Testis (tissue), 5 donors: ENCODE results near the gene TLE3. TPM values are rescaled to one million over a fixed set of nuclear protein-coding genes. Genes with fewer than 3 reads are reported as not detected.

Experiments
- DNase-seq: peaks from one replicate; pipeline ENCODE4 v3.0.0-alpha.2; 2019
- H3K27ac ChIP-seq, 2 donors: fragments of 200-600 bp; sonication (generic); one replicate each; pipeline ENCODE4 v1.5.1; 2019
- H3K27me3 ChIP-seq: fragments of 200-600 bp; sonication (generic); one replicate; pipeline ENCODE4 v1.5.1; 2019
- H3K36me3 ChIP-seq: fragments of 200-600 bp; sonication (generic); one replicate; pipeline ENCODE4 v1.5.1; 2017; ENCODE audit warnings: low read depth; ENCODE audit errors: missing control alignments
- H3K4me1 ChIP-seq: fragments of 200-600 bp; sonication (generic); one replicate; pipeline ENCODE4 v1.5.1; 2019
- H3K4me3 ChIP-seq, 2 donors: fragments of 200-600 bp; sonication (generic); one replicate each; pipeline ENCODE4 v1.5.1; 2017 to 2019
- H3K9me3 ChIP-seq: fragments of 200-600 bp; sonication (generic); one replicate; pipeline ENCODE4 v1.5.1; 2017
- POLR2A ChIP-seq: fragments of 450-650 bp; IDR thresholded peaks from one replicate; pipeline ENCODE4 v1.6.1; 2017; ENCODE audit warnings: antibody characterized with exemption, mild to moderate bottlenecking, moderate library complexity
- WGBS, 2 donors: methylation state at CpG; one replicate each; pipeline ENCODE4 v1.1.5; 2018; 5-methylcytosine and 5-hydroxymethylcytosine counted together
- intact Hi-C: fragments of 100-400 bp; cut with DNase I; formaldehyde crosslinking; loops from one replicate; pipeline ENCODE4 v1.15.1; 2023; ENCODE audit warnings: low total_unique reads
- long read RNA-seq, 2 donors: transcript quantifications; one replicate each; lab custom pipeline, GENCODE V29; 2026
- polyA plus RNA-seq: library from polyadenylated mRNA; stranded (reverse); fragments of 350-450 nt; fragmentation: Illumina TruSeq; extraction: RNeasy Lipid Tissue Mini Kit (QIAGEN cat#74804); gene quantifications from one replicate; pipeline ENCODE4 v1.2.3, GENCODE V29; 2014; ENCODE audit warnings: low read depth, low replicate concordance; ENCODE audit not compliant: insufficient read depth
- total RNA-seq, 2 donors: library from RNA; depleted of rRNA; stranded (reverse); fragments of >200 nt; gene quantifications; one replicate each; pipeline ENCODE4 v1.2.3, GENCODE V29; 2016
- TF ChIP-seq, protein P1 (sequence below), 3 experiments: fragments of 450-650 bp in 2 of 3; fragments of 200-600 bp in 1 of 3; sonication (generic) in 1 of 3; IDR thresholded peaks; one replicate each; pipeline ENCODE4 v1.5.1; 2016 to 2019; ENCODE audit warnings: antibody characterized with exemption in 3 of 3, mild to moderate bottlenecking in 2 of 3, moderate library complexity in 1 of 3

Gene TLE3
- total RNA-seq (100 to 1,000 TPM in 1 of 2 donors, 10 to 100 TPM in 1; 99.5 to 139 TPM), polyA plus RNA-seq (60.5 TPM)
- long read RNA-seq, donor 1, result 0 reads
- long read RNA-seq, donor 2, result 0 reads

DNA sequence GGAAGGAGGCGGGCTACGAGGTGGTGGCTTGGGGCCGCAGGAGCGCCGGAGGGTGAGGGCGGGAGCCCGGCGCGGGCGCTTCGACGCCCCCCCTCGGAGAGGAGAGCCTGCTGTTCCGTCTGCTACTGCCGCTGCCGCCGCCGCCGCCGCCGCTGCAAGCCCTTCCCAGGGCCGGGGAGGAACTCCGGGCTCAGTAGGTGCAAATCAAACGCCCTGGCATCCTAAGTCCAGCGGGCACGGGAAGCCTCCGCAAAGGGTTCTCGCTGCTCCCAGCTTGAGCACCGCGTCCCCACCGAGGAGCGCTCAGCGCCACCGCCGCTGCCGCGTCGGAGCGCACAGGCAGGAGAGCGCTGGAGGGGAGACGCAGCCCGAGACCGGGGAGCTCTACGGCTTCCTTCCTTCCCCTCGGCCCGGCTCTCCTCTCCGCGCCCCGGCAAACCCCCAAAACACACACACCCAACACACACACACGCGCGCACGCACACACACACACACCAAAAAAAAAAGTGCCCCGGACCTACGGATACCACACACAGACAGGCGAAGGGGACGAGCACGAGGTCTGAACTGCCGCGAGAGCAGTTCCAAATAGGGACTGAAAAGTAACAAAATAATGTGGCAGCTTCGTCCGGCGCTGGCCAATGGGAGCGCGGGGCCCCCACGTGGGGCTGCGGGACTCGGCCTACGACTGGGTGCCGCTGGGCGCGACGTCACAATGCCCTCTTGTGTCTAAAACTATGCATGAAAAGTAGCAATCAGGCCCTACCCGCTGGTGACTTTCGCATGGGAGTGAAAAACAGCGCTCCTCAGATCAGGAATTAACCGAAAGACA, at the start of gene TLE3:
Gene TLE3 (minus strand): TSS at position 597 of the 832 bp plus-strand sequence. CDS start 1,119 bp downstream, outside the sequence.
- H3K36me3 ChIP-seq, result no peaks in the 10 kb centered on the region
- no peaks in the 10 kb centered on the region for H3K27me3 ChIP-seq
- intact Hi-C loops, result no loop called here
- peaks cover 62% of the 10 kb centered on the region for H3K4me1 ChIP-seq
- peak within 1 kb of the TSS; percentile 89 to 90 for H3K4me3 ChIP-seq
- H3K9me3 ChIP-seq, result no peaks in the 10 kb centered on the region
- TF ChIP-seq, protein P1, sequence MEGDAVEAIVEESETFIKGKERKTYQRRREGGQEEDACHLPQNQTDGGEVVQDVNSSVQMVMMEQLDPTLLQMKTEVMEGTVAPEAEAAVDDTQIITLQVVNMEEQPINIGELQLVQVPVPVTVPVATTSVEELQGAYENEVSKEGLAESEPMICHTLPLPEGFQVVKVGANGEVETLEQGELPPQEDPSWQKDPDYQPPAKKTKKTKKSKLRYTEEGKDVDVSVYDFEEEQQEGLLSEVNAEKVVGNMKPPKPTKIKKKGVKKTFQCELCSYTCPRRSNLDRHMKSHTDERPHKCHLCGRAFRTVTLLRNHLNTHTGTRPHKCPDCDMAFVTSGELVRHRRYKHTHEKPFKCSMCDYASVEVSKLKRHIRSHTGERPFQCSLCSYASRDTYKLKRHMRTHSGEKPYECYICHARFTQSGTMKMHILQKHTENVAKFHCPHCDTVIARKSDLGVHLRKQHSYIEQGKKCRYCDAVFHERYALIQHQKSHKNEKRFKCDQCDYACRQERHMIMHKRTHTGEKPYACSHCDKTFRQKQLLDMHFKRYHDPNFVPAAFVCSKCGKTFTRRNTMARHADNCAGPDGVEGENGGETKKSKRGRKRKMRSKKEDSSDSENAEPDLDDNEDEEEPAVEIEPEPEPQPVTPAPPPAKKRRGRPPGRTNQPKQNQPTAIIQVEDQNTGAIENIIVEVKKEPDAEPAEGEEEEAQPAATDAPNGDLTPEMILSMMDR (IDR thresholded peaks at IDR 0.05), result peak in 1 of 3 experiments; percentile 33
- TF ChIP-seq POLR2A, result peak; percentile 86
- DNase-seq, result peak; percentile 100
- 0% methylated on average over 28 to 59 of the region's 77 CpGs for WGBS, 2 donors
- peak within 1 kb of the TSS; percentile 86 to 99 for H3K27ac ChIP-seq

DNA sequence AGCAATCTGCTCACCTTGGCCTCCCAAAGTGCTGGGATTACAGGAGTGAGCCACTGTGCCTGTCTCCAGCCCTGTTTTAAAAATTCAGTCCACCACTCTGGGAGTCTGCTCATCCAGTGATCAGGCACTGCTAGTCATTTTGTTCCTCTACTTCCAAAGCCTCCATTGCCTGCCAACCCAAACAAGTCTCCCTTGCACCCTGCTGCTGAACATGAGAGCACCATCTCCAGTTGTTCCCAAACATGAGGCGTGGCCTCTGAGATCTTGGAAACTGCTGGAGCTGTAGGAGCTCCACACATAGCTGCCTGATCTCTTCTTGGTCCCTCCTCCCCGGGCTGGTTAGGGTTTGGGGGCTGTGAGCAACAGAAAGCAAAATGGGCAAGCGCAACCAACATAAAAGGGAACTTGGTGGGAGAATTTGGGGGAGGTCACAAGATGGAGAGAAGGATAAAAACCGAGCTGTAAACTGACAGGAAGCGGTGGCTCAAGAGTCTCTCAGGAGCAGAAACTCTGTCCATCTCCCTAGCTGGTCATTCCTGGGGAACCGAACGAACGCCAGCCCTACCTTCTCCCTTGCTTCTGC, 49.6 kb upstream of the TLE3 start:
- no peaks in the 10 kb centered on the region for H3K27me3 ChIP-seq
- intact Hi-C loops, result no loop called here
- no peak overlapping the region for H3K4me3 ChIP-seq
- DNase-seq, result no peak
- TF ChIP-seq, protein P1 (IDR thresholded peaks at IDR 0.05), result no peak
- no peak for TF ChIP-seq POLR2A
- H3K36me3 ChIP-seq, result no peaks in the 10 kb centered on the region
- WGBS, 2 donors, result 76 to 82% methylated on average over 8 of the region's 8 CpGs
- H3K4me1 ChIP-seq, result peaks cover 4% of the 10 kb centered on the region
- H3K27ac ChIP-seq, result no peak overlapping the region
- no peaks in the 10 kb centered on the region for H3K9me3 ChIP-seq

DNA sequence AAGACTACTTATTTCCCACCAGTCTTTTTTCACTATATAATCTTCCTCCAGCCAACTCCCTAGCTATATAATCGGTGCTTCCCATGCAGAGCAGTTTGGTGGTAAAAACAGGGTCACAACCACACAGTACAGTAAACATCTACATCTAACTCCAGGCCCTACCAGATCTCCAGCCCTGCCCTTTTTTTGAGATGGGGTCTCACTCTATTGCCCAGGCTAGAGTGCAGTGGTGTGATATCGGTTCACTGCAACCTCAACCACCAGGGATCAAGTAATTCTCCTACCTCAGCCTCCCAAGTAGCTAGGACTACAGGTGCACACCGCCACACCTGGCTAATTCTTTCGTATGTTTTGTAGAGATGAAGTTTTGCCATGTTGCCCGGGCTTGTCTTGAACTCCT, 49.1 kb upstream of the TLE3 start:
- H3K27ac ChIP-seq, result no peak overlapping the region
- H3K9me3 ChIP-seq, result no peaks in the 10 kb centered on the region
- H3K4me3 ChIP-seq, result no peak overlapping the region
- TF ChIP-seq, protein P1 (IDR thresholded peaks at IDR 0.05), result no peak
- TF ChIP-seq POLR2A, result no peak
- 89 to 93% methylated on average over 5 of the region's 5 CpGs for WGBS, 2 donors
- H3K4me1 ChIP-seq, result peaks cover 4% of the 10 kb centered on the region
- intact Hi-C loops, result no loop called here
- H3K27me3 ChIP-seq, result no peaks in the 10 kb centered on the region
- DNase-seq, result no peak
- no peaks in the 10 kb centered on the region for H3K36me3 ChIP-seq

DNA sequence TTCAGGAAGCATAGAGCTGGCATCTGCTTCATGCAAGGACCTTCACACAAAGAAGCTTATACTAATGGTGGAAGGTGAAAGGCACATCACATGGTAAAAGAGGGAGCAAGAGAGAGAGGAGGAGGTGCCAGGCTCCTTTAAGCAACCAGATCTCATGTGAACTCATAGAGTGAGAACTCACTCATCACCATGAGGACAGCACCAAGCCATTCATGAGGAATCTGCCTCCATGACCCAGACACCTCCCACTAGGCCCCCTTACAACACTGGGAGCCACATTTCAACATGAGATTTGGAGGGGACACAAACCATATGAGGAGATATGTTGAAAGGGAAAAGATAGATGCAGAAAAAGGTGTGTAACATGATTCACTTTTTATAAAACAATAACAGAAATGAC, 48.4 kb upstream of the TLE3 start:
- intact Hi-C loops, result no loop called here
- H3K4me3 ChIP-seq, result no peak overlapping the region
- H3K9me3 ChIP-seq, result no peaks in the 10 kb centered on the region
- DNase-seq, result no peak
- no peak for TF ChIP-seq POLR2A
- TF ChIP-seq, protein P1 (IDR thresholded peaks at IDR 0.05), result no peak
- no peak overlapping the region for H3K27ac ChIP-seq
- no peaks in the 10 kb centered on the region for H3K27me3 ChIP-seq
- no peaks in the 10 kb centered on the region for H3K36me3 ChIP-seq
- peaks cover 4% of the 10 kb centered on the region for H3K4me1 ChIP-seq
